WTC11 (cell line): ENCODE data around the gene SGK2.

Experiments used
- NR1H2 ChIP-seq: sonication (generic); formaldehyde crosslinking; IDR thresholded peaks from 2 replicates; pipeline ENCODE4 v1.9.0; 2021; ENCODE audit warnings: mild to moderate bottlenecking, moderate library complexity, missing genetic modification reagents
- ZNF138 ChIP-seq: sonication (generic); formaldehyde crosslinking; conservative IDR thresholded peaks from 2 replicates; pipeline ENCODE4 v1.8.1; 2022; ENCODE audit warnings: mild to moderate bottlenecking, moderate library complexity, missing genetic modification reagents
- ZNF263 ChIP-seq: sonication (generic); formaldehyde crosslinking; IDR thresholded peaks from 2 replicates; pipeline ENCODE4 v1.8.1; 2022; ENCODE audit warnings: low read depth, mild to moderate bottlenecking, moderate library complexity, missing genetic modification reagents
- TF ChIP-seq, protein P1 (sequence below): sonication (generic); formaldehyde crosslinking; IDR thresholded peaks from 2 replicates; pipeline ENCODE4 v1.8.0; 2022; ENCODE audit warnings: mild to moderate bottlenecking, missing genetic modification reagents
- TF ChIP-seq, protein P2 (sequence below): fragments of 200-600 bp; IDR thresholded peaks from 2 replicates; pipeline ENCODE4 v1.8.0; 2022; ENCODE audit warnings: antibody characterized with exemption
- TF ChIP-seq, protein P3 (sequence below): sonication (generic); formaldehyde crosslinking; conservative IDR thresholded peaks from 2 replicates; pipeline ENCODE4 v1.8.1; 2022; ENCODE audit warnings: mild to moderate bottlenecking, missing genetic modification reagents
- TF ChIP-seq, protein P4 (sequence below): sonication (generic); formaldehyde crosslinking; IDR thresholded peaks from 2 replicates; pipeline ENCODE4 v1.8.1; 2023; ENCODE audit warnings: mild to moderate bottlenecking, missing genetic modification reagents, borderline replicate concordance
- TF ChIP-seq, protein P5 (sequence below): sonication (generic); formaldehyde crosslinking; IDR thresholded peaks from 2 replicates; pipeline ENCODE4 v1.8.0; 2022; ENCODE audit warnings: mild to moderate bottlenecking, missing genetic modification reagents

DNA sequence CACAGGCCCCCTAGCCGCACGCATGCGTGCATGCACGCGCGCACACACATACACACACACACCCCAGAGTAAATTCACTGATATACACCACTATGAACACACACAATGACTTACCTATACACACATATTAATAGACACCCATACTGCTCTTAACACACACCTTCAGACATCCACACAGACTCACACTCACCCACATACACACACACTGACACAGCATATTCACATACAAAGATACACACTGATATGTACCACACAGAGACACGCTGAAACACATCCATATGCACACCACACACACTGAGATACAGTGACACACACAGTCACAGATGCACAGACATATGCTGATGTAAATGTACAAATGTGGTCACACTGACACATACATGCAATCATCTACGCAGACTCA is 5.6 kb downstream of the SGK2 start:
- TF ChIP-seq, protein P1, sequence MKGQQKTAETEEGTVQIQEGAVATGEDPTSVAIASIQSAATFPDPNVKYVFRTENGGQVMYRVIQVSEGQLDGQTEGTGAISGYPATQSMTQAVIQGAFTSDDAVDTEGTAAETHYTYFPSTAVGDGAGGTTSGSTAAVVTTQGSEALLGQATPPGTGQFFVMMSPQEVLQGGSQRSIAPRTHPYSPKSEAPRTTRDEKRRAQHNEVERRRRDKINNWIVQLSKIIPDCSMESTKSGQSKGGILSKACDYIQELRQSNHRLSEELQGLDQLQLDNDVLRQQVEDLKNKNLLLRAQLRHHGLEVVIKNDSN = no peak
- TF ChIP-seq ZNF138 (CRISPR knock-in tag) (no peak), NR1H2 (CRISPR knock-in tag) (no peak), ZNF263 (CRISPR knock-in tag) (no peak)
- TF ChIP-seq, protein P2, sequence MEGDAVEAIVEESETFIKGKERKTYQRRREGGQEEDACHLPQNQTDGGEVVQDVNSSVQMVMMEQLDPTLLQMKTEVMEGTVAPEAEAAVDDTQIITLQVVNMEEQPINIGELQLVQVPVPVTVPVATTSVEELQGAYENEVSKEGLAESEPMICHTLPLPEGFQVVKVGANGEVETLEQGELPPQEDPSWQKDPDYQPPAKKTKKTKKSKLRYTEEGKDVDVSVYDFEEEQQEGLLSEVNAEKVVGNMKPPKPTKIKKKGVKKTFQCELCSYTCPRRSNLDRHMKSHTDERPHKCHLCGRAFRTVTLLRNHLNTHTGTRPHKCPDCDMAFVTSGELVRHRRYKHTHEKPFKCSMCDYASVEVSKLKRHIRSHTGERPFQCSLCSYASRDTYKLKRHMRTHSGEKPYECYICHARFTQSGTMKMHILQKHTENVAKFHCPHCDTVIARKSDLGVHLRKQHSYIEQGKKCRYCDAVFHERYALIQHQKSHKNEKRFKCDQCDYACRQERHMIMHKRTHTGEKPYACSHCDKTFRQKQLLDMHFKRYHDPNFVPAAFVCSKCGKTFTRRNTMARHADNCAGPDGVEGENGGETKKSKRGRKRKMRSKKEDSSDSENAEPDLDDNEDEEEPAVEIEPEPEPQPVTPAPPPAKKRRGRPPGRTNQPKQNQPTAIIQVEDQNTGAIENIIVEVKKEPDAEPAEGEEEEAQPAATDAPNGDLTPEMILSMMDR = no peak
- TF ChIP-seq, protein P3, sequence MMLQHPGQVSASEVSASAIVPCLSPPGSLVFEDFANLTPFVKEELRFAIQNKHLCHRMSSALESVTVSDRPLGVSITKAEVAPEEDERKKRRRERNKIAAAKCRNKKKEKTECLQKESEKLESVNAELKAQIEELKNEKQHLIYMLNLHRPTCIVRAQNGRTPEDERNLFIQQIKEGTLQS (CRISPR knock-in tag) = no peak
- TF ChIP-seq, protein P4, sequence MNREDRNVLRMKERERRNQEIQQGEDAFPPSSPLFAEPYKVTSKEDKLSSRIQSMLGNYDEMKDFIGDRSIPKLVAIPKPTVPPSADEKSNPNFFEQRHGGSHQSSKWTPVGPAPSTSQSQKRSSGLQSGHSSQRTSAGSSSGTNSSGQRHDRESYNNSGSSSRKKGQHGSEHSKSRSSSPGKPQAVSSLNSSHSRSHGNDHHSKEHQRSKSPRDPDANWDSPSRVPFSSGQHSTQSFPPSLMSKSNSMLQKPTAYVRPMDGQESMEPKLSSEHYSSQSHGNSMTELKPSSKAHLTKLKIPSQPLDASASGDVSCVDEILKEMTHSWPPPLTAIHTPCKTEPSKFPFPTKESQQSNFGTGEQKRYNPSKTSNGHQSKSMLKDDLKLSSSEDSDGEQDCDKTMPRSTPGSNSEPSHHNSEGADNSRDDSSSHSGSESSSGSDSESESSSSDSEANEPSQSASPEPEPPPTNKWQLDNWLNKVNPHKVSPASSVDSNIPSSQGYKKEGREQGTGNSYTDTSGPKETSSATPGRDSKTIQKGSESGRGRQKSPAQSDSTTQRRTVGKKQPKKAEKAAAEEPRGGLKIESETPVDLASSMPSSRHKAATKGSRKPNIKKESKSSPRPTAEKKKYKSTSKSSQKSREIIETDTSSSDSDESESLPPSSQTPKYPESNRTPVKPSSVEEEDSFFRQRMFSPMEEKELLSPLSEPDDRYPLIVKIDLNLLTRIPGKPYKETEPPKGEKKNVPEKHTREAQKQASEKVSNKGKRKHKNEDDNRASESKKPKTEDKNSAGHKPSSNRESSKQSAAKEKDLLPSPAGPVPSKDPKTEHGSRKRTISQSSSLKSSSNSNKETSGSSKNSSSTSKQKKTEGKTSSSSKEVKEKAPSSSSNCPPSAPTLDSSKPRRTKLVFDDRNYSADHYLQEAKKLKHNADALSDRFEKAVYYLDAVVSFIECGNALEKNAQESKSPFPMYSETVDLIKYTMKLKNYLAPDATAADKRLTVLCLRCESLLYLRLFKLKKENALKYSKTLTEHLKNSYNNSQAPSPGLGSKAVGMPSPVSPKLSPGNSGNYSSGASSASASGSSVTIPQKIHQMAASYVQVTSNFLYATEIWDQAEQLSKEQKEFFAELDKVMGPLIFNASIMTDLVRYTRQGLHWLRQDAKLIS = no peak
- TF ChIP-seq, protein P5, sequence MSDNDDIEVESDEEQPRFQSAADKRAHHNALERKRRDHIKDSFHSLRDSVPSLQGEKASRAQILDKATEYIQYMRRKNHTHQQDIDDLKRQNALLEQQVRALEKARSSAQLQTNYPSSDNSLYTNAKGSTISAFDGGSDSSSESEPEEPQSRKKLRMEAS (CRISPR knock-in tag) = no peak
